Upper lobe of left lung (tissue), 4 donors: Measurements from ENCODE around the gene LRP8.

ENCODE experiments used
- CTCF ChIP-seq, 6 experiments: fragments of 450-650 bp in 4 of 6; fragments of 200-600 bp in 2 of 6; sonication (generic) in 2 of 6; IDR thresholded peaks; one replicate each; pipeline ENCODE4 v1.5.1; 2016 to 2019; ENCODE audit warnings: antibody characterized with exemption in 6 of 6
- EP300 ChIP-seq, 4 donors: sonication (generic); formaldehyde crosslinking; IDR thresholded peaks; one replicate each; pipeline ENCODE4 v1.5.1; 2017; ENCODE audit warnings: antibody characterized with exemption in 4 of 4, control low read depth in 2 of 4
- POLR2A ChIP-seq, 4 donors: fragments of 450-650 bp; IDR thresholded peaks; one replicate each; pipeline ENCODE4 v1.5.1; 2016 to 2017; ENCODE audit warnings: antibody characterized with exemption in 4 of 4, mild to moderate bottlenecking in 2 of 4

GRCh38 chr1:53324321-53324720 lies 3.5 kb downstream of the LRP8 start:
- TF ChIP-seq CTCF (IDR thresholded peaks at IDR 0.05) (no peak), POLR2A (IDR thresholded peaks at IDR 0.05) (no peak), EP300 (IDR thresholded peaks at IDR 0.05) (no peak)
